Thyroid gland (tissue), 4 donors: ENCODE measurements around the gene JAKMIP1.

ENCODE experiments used
- CTCF ChIP-seq, 6 experiments: fragments of 200-600 bp in 3 of 6; fragments of 450-650 bp in 3 of 6; sonication (generic) in 3 of 6; IDR thresholded peaks; one replicate each; pipeline ENCODE4 v1.5.1; 2016 to 2019; ENCODE audit warnings: antibody characterized with exemption in 6 of 6, mild to moderate bottlenecking in 2 of 6, inconsistent platforms in 1 of 6, moderate library complexity in 1 of 6
- POLR2A ChIP-seq, 2 donors: fragments of 450-650 bp; IDR thresholded peaks; one replicate each; pipeline ENCODE4 v1.6.1; 2017; ENCODE audit warnings: antibody characterized with exemption in 2 of 2, mild to moderate bottlenecking in 2 of 2, moderate library complexity in 1 of 2

GRCh38 chr4:6044805-6045204, 155.5 kb downstream of the JAKMIP1 start:
- TF ChIP-seq CTCF (IDR thresholded peaks at IDR 0.05) (no peak), POLR2A (IDR thresholded peaks at IDR 0.05) (no peak)
